ENCODE results near the gene MVB12B.

The MVB12B gene

GRCh38 chr9:126394802-126395201 lies 68.2 kb downstream of the MVB12B start:
- no peak overlapping the region for H3K4me3 ChIP-seq (ENCODE audit: low read depth, low read length)
- no peak for DNase-seq (ENCODE audit: low read depth)
- no peak for TF ChIP-seq CTCF (IDR thresholded peaks at IDR 0.05; ENCODE audit: control insufficient read depth, extremely low read depth, insufficient read depth)

GRCh38 chr9:126395439-126396212 lies 69.0 kb downstream of the MVB12B start:
- H3K4me3 ChIP-seq (ENCODE audit: low read depth, low read length), result no peak overlapping the region
- DNase-seq (ENCODE audit: low read depth), result no peak
- TF ChIP-seq CTCF (IDR thresholded peaks at IDR 0.05; ENCODE audit: control insufficient read depth, extremely low read depth, insufficient read depth), result no peak

GRCh38 chr9:126397056-126397455 lies 70.4 kb downstream of the MVB12B start:
- no peak for TF ChIP-seq CTCF (IDR thresholded peaks at IDR 0.05; ENCODE audit: control insufficient read depth, extremely low read depth, insufficient read depth)
- no peak for DNase-seq (ENCODE audit: low read depth)
- H3K4me3 ChIP-seq (ENCODE audit: low read depth, low read length), result no peak overlapping the region

GRCh38 chr9:126398403-126399058 lies 71.9 kb downstream of the MVB12B start:
- no peak overlapping the region for H3K4me3 ChIP-seq (ENCODE audit: low read depth, low read length)
- peak; percentile 100 for TF ChIP-seq CTCF (IDR thresholded peaks at IDR 0.05; ENCODE audit: control insufficient read depth, extremely low read depth, insufficient read depth)
- DNase-seq (ENCODE audit: low read depth), result no peak

- DNase-seq (ENCODE audit: low read depth), result no peak
Measured at GRCh38 chr9:126399251-126399650, 72.6 kb downstream of the MVB12B start.

GRCh38 chr9:126399789-126400188 lies 73.2 kb downstream of the MVB12B start:
- no peak for TF ChIP-seq CTCF (IDR thresholded peaks at IDR 0.05; ENCODE audit: control insufficient read depth, extremely low read depth, insufficient read depth)
- no peak for DNase-seq (ENCODE audit: low read depth)
- no peak overlapping the region for H3K4me3 ChIP-seq (ENCODE audit: low read depth, low read length)

More at GRCh38 chr9:126399251-126399650, 72.6 kb downstream of the MVB12B start:
- no peak overlapping the region for H3K4me3 ChIP-seq (ENCODE audit: low read depth, low read length)
- no peak for TF ChIP-seq CTCF (IDR thresholded peaks at IDR 0.05; ENCODE audit: control insufficient read depth, extremely low read depth, insufficient read depth)

Data from LNCaP clone FGC (cell line).